ENCODE results near the gene WDR70.
"Not testable (repeated sequence)": the region's sequence is repeated elsewhere in the genome, so short reads cannot be mapped to it uniquely, and the experiment has no call there.

The WDR70 gene

DNA sequence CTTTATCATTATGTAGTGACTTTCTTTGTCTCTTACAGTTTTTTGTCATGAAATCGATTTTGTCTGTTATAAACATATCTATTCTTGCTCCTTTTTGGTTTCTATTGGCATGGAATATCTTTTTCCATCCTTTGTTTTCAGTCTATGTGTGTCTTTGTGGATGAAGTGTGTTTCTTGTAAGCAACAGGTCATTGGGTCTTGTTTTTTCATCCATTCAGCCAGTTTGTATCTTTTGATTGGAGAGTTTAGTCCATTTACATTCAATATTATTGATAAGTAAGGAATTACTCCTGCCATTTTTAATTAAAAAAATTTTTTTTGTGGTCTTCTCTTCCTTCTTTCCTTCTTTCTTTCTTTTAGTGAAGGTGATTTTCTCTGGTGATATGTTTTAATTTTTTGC is 266.6 kb downstream of the WDR70 start:
- no peak for DNase-seq

DNA sequence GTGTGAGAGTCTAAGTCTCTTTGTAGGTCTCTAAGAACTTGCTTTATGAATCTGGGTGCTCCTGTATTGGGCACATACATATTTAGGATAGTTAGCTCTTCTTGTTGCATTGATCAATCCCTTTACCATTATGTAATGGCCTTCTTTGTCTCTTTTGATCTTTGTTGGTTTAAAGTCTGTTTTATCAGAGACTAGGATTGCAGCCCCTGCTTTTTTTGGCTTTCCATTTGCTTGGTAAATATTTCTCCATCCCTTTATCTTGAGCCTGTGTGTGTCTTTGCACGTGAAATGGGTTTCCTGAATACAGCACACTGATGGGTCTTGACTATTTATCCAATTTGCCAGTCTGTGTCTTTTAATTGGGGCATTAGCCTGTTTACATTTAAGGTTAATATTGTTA is 275.4 kb downstream of the WDR70 start:
- DNase-seq: not testable (repeated sequence)

DNA sequence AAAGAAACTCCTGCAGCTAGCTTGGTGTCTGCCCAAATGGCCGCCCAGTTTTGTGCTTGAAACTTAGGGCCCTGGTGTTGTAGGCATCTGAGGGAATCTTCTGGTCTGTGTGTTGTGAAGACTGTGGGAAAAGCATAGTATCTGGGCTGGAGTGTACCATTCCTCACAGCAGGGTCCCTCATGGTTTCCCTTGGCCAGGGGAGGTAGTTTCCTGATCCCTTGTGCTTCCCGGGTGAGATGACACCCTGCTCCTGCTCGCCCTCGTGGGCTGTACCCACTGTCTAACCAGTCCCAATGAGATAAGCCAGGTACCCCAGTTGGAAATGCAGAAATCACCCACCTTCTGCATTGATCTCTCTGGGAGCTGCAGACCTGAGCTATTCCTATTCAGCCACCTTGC is 277.9 kb downstream of the WDR70 start:
- DNase-seq: no peak

DNA sequence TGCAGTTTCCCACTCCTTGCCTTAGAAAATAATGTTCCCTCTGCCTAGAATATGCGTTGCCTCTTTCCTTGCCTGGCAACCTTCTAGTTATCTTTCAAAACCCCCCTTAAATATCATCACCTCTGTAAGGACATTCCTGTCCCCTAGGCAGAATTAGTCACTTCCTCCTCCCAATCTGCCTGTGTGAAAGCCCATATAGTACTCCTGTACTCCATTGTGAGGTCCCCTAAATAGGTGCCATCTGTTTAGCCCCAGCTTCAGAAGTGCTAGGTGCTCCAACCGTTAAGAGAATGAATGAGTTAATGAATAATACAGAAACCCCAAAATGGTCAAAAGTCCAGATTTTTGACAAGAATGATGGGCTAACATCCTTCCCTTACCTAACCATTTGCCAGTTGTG is 279.3 kb downstream of the WDR70 start:
- no peak for DNase-seq

DNA sequence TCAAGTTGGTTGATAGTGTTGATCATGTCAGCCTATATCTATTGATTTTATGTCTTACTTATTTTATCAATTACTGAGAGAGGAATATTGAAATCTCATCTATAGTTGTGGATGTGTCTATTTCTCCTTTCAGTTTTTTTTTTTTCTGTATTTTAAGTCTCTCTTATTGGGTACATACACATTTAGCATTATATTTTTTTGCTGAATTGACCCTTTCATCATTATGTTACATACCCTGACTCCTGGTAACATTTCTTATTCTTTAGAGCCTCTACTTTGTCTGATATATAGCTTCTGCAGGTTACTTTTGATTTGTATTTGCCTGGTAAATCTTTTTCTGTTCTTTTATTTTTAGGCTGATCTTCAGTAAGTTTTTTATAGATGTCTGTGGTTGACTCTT is 281.2 kb downstream of the WDR70 start:
- DNase-seq: no peak

DNA sequence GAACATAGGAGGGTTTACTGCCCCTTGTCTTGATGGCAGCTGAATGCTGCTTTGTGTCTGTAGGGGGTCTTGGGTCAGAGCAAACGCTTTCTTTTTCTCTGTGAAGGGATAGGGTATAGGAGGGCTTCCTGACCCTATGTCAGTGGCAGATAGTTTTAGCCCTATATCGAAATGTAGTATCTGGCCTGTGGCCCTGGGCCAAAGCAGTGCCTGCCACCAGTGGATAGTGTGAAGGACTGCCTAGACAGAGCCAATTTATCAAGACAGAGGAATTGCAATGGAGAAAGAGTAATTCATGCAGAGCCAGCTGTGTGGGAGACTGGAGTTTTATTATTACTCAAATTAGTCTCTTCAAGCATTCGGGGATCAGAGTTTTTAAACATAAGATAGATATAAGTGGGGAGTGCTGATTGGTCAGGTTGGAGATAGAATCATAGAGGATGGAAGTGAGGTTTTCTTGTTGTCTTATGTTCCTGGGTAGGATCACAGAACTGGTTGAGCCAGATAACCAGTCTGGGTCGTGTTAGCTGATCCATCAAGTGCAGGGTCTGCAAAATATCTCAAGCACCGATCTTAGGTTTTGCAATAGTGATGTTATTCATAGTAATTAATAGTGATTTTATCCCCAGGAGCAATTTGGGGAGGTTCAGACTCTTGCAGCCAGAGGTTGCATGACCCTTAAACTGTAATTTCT is 282.3 kb downstream of the WDR70 start:
- no peak for DNase-seq

DNA sequence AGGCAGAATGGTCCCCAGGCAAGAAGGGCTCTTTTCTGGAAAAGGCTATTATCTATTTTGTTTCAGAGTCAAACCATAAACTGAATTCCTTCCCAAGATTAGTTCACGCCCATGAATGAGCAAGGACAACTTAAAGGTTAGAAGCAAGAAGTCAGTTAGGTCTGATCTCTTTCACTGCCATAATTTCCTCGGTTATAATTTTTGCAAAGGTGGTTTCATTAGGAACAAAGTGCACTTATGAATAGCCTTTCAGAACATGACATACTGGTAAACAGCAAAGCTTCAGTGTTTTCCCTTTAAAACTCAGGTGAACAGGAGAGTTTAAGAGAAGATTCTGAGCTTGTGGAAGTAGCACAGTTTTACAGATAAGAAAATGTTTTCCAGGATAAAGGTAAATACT is 282.8 kb downstream of the WDR70 start:
- no peak for DNase-seq

DNA sequence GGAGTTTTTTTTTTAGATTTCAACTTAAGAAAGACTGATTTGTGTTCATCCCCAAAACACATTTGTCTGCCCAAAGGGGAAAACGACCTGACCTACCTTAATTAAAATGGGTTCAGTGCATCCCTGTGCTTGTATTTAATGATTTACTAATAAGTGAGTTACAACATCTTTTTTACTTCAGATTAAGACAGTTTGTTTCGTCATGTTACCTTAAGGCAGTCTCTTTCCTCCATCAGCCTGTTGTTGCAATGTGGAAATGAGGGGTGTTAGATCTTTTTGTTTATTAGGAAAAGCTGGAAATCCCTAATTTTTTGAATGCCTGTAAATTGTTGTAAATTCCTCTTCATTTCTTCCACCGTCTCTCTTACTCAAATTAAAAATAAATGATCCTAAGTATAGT is 283.2 kb downstream of the WDR70 start:
- DNase-seq: no peak

DNA sequence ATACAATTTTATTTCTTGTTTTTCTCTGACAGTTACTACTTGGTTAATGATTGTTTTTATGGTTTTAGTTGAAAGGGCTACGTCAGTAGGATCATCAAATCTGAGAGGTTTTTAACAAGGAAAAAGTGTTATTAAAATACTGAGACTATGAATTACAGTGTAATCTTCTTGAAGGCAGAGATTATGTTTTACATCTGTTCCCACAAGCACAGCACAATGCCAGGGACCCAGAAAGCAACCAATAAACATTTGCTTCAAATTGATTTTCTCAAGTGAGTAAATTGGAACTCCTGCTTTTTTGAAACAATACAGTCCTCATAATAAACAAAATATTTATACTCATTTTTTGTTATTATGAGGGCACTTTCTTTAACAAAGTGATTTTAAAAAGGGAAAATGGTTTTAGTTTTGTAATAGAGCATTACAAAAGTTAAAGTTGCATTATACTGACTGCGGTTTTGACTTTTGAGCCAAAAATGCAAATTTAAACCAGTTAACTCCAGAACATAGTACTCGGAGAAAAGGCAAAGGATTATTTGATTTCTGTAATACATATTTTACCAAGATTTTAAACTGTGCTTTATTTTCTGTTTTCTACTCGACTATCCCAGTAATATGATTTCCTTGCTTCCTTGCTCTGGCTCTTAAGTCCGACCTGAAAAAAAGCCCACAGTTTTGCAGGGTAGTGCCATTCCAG is 283.8 kb downstream of the WDR70 start:
- DNase-seq: peak; percentile 40

DNA sequence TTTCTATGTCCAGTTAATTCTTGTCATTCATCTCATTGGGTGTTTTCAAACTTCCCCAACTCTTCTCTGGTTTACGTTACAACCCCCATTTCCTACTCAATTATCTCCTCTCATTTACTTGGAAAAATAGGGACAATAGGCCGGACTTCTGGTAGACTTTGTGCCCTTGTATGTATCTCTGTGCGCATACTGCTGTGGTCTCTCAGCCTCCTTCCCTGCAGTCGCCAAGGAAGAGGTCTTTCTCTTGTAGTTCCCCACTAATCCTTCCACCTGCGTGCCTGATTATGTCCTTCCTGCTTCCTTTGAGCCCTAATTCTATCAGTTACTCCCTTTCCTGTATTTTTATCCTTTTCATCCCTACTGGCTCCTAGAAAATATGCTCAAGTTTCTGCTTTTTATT is 284.4 kb downstream of the WDR70 start:
- DNase-seq: no peak

DNA sequence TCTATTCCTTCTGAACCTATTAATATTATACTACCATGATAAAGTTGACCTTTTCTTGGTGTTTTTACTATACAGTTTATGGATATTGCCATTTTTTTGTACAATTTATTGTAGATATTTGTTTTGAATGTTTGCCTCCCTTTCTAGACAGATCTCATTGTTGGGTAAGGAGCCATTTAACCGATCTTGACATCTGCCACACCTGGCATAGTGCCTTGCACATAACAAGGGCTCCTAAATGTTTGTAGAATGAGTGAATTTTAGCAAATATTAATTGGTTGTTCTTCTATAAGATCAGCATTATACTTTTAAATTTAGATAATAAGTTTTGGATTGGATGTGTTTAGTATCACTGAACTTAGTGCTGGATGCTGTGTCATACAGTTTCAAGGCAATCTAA is 285.4 kb downstream of the WDR70 start:
- no peak for DNase-seq

DNA sequence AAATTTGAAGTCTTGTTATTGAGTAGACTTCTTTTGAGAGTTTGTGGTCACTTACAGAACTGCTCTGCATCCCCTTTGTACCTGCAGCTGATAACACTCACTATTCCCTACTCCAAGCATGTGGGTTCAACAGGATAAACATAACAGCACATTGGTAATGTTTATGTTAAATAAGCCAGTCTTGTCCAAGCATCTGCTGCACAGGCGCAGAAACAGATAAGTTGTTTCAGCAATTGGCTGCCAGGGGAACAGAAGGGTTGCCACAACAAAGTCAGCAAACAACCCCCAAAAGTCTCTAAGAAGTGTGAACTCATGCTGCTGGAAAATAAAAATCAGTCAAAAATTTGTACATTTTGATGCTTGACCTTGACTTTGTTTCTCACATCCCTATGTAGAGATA is 286.2 kb downstream of the WDR70 start:
- no peak for DNase-seq

DNA sequence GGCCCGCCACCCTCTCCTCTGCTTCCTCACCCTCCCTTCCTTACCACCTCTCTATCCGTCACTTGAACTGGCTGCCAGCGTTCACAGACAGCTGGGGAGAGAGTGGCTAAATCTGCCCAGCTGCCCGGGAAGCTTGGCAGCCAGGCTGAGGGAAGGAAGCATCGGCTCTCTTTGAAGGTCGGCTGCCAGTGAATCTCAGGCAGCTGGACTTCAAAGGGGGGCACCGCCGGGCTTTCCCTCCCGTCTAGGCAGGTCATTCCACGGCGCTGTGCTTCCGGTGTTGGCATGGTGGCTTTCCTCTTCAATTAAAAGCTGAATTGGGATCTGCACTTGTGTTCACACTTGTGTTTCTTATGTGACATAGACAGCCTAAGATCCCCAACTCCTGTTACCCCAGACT is 286.8 kb downstream of the WDR70 start:
- no peak for DNase-seq

DNA sequence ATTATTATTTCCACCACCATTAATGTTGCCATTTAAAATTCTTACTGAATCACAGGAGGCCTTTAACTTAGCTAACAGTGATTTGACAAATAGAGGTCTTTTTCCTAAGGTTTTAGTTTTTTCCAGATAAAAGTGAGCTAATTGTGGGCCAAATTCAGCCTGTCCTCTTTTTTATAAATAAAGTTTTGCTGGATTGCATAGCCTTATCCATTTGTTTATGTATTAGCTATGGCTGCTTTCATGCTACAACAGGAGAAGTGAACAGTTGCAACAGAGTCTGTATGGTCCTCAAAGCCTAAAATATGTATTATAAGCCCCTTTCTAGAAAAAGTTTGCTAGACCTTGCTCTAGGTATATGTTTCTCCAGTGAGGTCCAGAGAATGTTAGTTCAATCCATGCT is 288.3 kb downstream of the WDR70 start:
- DNase-seq: no peak

DNA sequence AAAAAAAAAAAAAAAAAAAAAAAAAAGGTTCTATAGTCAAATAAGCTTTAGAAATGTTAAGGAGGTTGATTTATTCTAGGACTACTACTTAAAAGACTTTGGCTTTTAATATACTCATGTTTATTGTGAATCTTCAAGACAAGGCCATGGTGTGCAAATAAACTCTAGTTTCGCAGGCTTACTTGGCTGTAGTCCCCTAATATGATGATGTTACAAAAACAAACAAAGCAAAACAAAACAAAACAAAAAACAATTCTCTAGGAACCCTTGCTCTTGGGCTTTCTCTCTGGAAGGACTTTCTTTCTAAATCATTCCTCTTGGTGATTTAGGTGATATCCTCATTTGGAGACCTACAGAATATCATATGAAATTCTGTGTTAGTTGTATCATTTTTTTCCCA is 288.7 kb downstream of the WDR70 start:
- DNase-seq: no peak

DNA sequence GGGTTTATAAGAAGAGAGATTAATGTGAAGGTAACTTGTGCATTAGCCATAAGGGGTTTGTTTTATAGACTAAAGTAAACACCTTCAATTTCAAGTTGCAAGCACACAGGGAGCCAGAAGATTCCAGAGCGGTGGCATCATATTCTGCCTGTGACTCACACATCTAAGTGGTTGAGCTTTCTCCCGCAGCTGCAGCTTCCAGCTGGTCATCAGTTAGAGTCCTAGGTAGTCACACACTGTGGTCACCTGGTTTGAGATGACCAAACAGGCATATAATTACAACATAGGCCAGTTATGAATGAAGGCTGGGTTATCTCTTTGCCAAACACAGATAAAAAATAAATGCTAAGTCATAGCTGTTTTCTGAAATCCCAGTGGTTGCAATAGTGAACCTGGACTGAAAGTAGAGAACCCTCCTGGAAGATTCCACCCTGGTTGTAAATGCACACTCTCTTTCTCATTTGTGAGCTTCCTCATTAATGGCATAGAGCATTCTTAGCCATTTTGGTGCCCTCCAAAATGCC is 289.5 kb downstream of the WDR70 start:
- DNase-seq: peak; percentile 91

DNA sequence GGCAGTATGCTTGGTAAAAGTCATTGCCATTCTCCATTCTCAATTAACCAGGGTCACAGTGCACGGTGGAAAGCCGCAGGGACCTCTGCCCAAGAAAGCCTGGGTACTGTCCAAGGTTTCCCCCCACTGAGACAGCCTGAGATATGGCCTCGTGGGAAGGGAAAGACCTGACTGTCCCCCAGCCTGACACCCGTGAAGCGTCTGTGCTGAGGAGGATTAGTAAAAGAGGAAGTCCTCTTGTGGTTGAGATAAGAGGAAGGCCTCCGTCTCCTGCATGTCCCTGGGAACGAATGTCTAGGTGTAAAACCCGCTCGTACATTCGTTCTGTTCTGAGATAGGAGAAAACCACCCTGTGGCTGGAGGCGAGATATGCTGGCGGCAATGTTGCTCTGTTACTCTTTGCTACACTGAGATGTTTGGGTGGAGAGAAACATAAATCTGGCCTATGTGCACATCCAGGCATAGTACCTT is 293.0 kb downstream of the WDR70 start:
- DNase-seq: not testable (repeated sequence)

DNA sequence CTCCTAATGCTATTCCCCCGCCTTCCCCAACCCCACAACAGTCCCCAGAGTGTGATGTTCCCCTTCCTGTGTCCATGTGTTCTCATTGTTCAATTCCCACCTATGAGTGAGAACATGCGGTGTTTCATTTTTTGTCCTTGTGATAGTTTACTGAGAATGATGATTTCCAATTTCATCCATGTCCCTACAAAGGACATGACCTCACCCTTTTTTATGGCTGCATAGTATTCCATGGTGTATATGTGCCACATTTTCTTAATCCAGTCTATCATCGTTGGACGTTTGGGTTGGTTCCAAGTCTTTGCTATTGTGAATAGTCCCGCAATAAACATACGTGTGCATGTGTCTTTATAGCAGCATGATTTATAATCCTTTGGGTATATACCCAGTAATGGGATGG is 295.2 kb downstream of the WDR70 start:
- not testable (repeated sequence) for DNase-seq

DNA sequence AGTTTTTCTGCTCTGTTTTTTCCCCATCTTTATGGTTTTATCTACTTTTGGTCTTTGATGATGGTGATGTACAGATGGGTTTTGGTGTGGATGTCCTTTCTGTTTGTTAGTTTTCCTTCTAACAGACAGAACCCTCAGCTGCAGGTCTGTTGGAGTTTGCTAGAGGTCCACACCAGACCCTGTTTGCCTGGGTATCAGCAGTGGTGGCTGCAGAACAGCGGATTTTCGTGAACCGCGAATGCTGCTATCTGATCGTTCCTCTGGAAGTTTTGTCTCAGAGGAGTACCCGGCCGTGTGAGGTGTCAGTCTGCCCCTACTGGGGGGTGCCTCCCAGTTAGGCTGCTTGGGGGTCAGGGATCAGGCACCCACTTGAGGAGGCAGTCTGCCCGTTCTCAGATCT is 300.2 kb downstream of the WDR70 start:
- not testable (repeated sequence) for DNase-seq

DNA sequence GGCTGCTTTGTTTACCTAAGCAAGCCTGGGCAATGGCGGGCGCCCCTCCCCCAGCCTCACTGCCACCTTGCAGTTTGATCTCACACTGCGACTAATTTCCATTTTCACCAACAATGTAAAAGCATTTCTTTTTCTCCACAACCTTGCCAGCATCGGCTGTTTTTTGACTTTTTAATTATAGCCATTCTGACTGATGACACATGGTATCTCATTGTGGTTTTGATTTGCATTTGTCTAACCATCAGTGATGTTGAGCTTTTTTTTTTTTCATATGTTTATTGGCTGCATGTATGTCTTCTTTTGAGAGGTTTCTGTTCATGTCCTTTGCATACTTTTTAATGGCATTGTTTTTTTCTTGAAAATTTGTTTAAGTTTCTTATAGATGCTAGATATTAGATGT is 300.8 kb downstream of the WDR70 start:
- not testable (repeated sequence) for DNase-seq

DNA sequence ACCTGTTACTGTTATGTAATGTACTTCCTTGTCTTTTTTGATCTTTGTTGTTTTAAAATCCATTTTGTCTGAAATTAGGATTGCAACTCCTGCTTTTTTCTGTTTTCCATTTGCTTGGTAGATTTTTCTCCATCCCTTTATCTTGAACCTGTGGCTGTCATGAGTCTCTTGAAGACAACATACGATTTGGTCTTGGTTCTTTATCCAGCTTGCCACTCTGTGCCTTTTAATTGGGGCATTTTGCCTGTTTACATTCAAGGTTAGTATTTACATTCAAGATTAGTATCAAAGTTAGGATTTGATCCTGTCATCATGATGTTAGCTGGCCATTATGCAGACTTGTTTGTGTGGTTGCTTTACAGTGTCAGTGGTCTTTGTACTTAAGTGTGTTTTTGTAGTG is 304.0 kb downstream of the WDR70 start:
- no peak for DNase-seq

DNA sequence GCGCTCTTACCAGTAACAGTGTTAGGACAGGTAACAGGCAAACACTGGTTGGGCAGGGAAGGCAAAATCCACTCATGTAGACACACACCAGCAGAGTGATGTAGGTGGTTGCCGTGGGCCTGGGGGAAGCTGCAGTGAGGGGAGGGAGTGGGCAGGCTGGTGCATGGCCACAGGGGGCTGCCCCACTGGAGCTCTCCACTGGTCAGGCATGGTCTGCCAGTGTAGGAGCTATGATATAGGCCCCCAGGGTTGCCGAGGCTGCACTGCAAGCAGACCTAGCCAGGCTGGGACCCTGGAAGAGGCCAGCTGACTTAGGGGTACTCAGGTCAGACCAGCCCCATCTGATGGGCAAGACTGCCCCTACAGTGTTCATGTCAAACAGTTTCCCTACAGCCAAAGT is 306.1 kb downstream of the WDR70 start:
- no peak for DNase-seq

DNA sequence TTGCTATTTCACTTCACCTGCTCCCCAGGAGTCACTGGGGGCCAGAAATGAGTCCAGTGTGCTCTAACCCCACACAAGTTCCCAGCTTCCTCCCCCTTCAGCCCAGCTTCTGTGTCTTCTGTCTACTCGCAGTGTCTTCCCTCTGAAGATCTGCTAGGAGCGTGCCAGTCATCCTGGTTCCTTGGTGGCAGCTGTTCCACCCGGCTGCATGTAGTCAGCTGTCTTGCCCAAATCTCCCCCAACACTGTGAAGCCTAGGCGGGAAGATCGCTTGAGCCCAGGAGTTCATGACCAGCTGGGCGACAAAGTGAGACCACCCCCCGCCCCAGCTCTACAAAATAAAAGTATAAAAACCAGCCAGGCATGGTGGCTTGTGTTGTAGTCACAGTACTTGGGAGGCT is 306.7 kb downstream of the WDR70 start:
- no peak for DNase-seq

DNA sequence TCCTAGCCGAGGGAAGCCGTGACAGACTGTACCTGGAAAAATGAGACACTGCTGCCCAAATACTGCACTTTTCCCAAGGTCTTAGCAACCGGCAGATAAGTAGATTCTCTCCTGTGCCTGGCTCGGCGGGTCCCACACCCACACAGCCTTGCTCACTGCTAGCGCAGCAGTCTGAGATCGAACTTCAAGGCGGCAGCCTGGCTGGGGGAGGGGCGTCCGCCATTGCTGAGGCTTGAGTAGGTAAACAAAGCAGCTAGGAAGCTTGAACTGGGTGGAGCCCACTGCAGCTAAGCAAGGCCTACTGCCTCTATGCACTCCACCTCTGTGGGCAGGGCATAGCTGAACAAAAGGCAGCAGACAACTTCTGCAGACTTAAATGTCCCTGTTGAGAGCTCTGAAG is 309.8 kb downstream of the WDR70 start:
- DNase-seq: not testable (repeated sequence)

All from fibroblast of skin of scalp (primary cell).